ENCODE results near the gene NT5C1A.
A peak's percentile ranks its signal among the peaks of the same experiment; 100 is the strongest.

The NT5C1A gene

DNA sequence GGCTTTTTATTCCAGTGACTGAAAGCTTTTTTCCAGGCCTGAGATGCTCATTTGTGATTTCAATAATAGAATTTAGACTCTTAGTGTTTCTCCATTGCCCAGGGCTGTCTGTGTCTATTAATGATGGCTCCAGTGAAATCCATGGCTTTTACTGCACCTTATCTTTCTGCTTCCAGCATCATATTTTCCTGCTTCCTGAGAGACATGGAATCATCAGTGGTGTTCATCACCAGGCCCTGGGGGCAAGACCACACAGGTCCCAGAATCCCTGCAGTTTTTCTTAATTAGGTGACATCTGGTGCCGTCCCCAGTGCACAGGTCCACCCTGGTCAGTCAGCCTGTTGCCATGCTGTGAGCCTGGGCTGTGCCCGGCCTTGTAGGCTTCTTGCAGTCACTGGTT, 15.5 kb downstream of the NT5C1A start:
- Histone ChIP-seq H3K79me2 (no peaks in the 10 kb centered on the region), H3K9ac (no peak overlapping the region), H3K27ac (no peak overlapping the region), H3K4me2 (ENCODE audit: low read length) (no peak overlapping the region), H2AFZ (no peak overlapping the region), H3K4me3 (ENCODE audit: low read depth, low read length) (no peak overlapping the region), H3K9me3 (ENCODE audit: control insufficient read depth, low read length) (no peaks in the 10 kb centered on the region), H3K36me3 (ENCODE audit: control insufficient read depth, insufficient read depth, low read length) (no peaks in the 10 kb centered on the region), H3K27me3 (ENCODE audit: control insufficient read depth, insufficient read depth, low read length) (no peaks in the 10 kb centered on the region), H3K4me1 (no peaks in the 10 kb centered on the region)
- TF ChIP-seq, protein P1, sequence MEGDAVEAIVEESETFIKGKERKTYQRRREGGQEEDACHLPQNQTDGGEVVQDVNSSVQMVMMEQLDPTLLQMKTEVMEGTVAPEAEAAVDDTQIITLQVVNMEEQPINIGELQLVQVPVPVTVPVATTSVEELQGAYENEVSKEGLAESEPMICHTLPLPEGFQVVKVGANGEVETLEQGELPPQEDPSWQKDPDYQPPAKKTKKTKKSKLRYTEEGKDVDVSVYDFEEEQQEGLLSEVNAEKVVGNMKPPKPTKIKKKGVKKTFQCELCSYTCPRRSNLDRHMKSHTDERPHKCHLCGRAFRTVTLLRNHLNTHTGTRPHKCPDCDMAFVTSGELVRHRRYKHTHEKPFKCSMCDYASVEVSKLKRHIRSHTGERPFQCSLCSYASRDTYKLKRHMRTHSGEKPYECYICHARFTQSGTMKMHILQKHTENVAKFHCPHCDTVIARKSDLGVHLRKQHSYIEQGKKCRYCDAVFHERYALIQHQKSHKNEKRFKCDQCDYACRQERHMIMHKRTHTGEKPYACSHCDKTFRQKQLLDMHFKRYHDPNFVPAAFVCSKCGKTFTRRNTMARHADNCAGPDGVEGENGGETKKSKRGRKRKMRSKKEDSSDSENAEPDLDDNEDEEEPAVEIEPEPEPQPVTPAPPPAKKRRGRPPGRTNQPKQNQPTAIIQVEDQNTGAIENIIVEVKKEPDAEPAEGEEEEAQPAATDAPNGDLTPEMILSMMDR (IDR thresholded peaks at IDR 0.05), result no peak

DNA sequence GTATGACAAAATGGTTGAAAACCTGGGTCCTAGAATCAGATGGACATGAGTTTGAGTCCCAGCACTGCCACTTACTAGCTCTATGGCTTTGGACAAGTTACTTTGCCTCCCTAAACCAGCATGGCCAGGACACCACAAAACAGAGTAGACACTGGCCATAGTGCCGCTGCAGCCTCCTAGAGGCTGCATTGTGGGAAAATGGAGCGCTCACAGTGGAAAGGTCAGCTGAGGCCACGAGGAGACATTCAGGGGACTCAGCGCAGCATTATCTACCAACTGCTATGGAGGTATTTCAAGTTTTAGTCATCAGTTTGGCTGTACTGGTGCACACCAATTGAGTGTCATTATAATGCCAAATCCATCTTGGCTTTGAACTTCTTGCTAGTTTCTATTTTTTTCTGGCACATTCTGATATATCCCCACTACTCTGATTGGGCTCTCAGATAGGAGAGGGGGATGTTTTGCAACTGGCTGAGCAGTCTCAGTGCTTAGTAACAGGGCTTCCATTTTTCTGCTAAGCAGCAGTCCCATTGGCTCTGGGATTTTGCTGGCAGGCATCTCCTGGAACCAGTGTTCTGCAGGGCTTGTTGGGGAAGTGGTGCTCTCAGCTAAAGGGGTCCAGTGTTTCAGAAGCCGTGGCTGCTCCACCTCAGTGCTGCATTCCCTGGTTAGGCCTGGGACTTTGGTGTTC, 16.2 kb downstream of the NT5C1A start:
- Histone ChIP-seq H3K4me2 (ENCODE audit: low read length) (no peak overlapping the region), H2AFZ (no peak overlapping the region), H3K36me3 (ENCODE audit: control insufficient read depth, insufficient read depth, low read length) (no peaks in the 10 kb centered on the region), H3K27ac (no peak overlapping the region), H3K9ac (no peak overlapping the region), H3K4me1 (no peaks in the 10 kb centered on the region), H3K9me3 (ENCODE audit: control insufficient read depth, low read length) (no peaks in the 10 kb centered on the region), H3K79me2 (no peaks in the 10 kb centered on the region), H3K4me3 (ENCODE audit: low read depth, low read length) (no peak overlapping the region), H3K27me3 (ENCODE audit: control insufficient read depth, insufficient read depth, low read length) (no peaks in the 10 kb centered on the region)
- TF ChIP-seq, protein P1 (IDR thresholded peaks at IDR 0.05), result no peak

DNA sequence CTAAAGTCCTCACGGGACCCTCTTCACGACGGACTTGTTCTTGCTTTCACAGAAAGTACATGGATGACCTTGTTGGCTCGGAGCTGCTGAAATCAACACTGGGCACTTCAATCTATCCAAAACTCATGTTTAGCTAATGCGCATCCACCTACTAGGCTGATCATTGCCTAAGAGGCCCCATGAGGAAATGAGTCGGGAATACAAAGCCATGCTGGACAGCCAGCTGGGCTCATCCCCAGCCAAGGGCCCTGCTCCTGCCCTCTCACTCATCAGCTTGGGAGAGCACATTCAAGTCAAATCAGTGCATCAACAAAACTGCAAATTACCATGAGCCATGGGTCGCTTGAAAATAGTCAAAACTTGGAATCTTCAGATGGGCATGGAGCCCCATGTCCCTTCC, 17.6 kb downstream of the NT5C1A start:
- Histone ChIP-seq H3K36me3 (ENCODE audit: control insufficient read depth, insufficient read depth, low read length) (no peaks in the 10 kb centered on the region), H3K79me2 (no peaks in the 10 kb centered on the region), H3K9me3 (ENCODE audit: control insufficient read depth, low read length) (no peaks in the 10 kb centered on the region), H3K9ac (no peak overlapping the region), H3K4me1 (no peaks in the 10 kb centered on the region), H3K27me3 (ENCODE audit: control insufficient read depth, insufficient read depth, low read length) (no peaks in the 10 kb centered on the region), H3K4me3 (ENCODE audit: low read depth, low read length) (no peak overlapping the region), H3K4me2 (ENCODE audit: low read length) (no peak overlapping the region), H3K27ac (no peak overlapping the region), H2AFZ (no peak overlapping the region)
- TF ChIP-seq, protein P1 (IDR thresholded peaks at IDR 0.05), result no peak

DNA sequence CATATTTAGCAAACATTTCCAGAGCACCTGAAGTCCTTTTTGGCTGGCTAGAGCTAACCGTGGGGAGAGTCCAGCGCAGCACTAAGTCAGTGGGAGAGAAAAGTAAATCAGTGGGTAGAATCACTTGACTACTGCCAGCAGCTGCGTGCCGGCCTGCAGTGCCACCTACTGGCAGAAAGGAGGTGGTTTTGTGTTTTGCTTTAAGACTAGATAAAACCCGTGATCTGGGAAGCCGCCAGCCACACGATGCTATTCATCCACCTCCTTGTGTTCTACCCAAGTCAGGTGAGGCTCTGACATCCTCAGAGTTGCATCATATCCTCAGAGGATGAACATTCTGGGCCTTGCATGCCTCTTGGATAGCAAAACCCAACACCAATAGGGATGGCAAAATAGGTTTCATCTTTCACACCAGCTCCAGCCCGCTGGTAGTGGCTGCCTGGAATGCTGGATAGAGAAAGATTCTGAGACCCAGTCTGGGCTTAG, 18.3 kb downstream of the NT5C1A start:
- TF ChIP-seq, protein P1 (IDR thresholded peaks at IDR 0.05), result peak; percentile 79
- no peak overlapping the region for H3K9ac ChIP-seq
- H3K27ac ChIP-seq, result no peak overlapping the region

DNA sequence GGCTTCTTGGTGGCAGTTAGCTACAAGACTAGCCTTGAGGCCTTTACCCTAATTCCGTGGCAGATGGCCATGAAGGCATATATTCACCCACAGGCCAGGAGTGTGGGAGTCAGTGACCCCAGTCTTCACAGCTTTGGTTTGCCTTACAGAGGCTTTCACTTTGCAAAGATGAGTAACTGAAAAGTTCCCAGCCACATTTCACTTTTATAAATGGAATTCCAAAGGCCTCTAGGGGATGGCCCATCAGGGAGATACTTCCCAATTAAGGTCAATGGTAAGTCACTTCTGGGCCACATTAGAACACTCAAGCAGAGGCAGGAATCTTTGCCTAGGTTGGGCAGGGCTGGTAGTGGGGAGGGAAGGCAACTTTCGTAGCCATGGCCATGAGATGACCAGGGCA, 19.4 kb downstream of the NT5C1A start:
- Histone ChIP-seq H3K27ac (no peak overlapping the region), H3K9ac (no peak overlapping the region), H3K9me3 (ENCODE audit: control insufficient read depth, low read length) (no peaks in the 10 kb centered on the region), H2AFZ (no peak overlapping the region), H3K36me3 (ENCODE audit: control insufficient read depth, insufficient read depth, low read length) (no peaks in the 10 kb centered on the region), H3K79me2 (no peaks in the 10 kb centered on the region), H3K4me1 (no peaks in the 10 kb centered on the region), H3K4me2 (ENCODE audit: low read length) (no peak overlapping the region), H3K27me3 (ENCODE audit: control insufficient read depth, insufficient read depth, low read length) (no peaks in the 10 kb centered on the region), H3K4me3 (ENCODE audit: low read depth, low read length) (no peak overlapping the region)
- TF ChIP-seq, protein P1 (IDR thresholded peaks at IDR 0.05), result no peak

More for the DNA sequence above, 18.3 kb downstream of the NT5C1A start:
- Histone ChIP-seq H3K27me3 (ENCODE audit: control insufficient read depth, insufficient read depth, low read length) (no peaks in the 10 kb centered on the region), H3K4me1 (no peaks in the 10 kb centered on the region), H3K36me3 (ENCODE audit: control insufficient read depth, insufficient read depth, low read length) (no peaks in the 10 kb centered on the region), H3K9me3 (ENCODE audit: control insufficient read depth, low read length) (no peaks in the 10 kb centered on the region), H3K4me2 (ENCODE audit: low read length) (no peak overlapping the region), H2AFZ (no peak overlapping the region), H3K4me3 (ENCODE audit: low read depth, low read length) (no peak overlapping the region), H3K79me2 (no peaks in the 10 kb centered on the region)
